GM18861 (cell line): ENCODE measurements around the gene MISFA.
"Not testable (repeated sequence)": the region's sequence is repeated elsewhere in the genome, so short reads cannot be mapped to it uniquely, and the experiment has no call there.

ENCODE experiments used
- ATAC-seq: cut with Tn5 transposase; IDR thresholded peaks from one replicate; pipeline ENCODE4 v1.9.1; 2021; ENCODE audit not compliant: unreplicated experiment

MISFA gene

DNA sequence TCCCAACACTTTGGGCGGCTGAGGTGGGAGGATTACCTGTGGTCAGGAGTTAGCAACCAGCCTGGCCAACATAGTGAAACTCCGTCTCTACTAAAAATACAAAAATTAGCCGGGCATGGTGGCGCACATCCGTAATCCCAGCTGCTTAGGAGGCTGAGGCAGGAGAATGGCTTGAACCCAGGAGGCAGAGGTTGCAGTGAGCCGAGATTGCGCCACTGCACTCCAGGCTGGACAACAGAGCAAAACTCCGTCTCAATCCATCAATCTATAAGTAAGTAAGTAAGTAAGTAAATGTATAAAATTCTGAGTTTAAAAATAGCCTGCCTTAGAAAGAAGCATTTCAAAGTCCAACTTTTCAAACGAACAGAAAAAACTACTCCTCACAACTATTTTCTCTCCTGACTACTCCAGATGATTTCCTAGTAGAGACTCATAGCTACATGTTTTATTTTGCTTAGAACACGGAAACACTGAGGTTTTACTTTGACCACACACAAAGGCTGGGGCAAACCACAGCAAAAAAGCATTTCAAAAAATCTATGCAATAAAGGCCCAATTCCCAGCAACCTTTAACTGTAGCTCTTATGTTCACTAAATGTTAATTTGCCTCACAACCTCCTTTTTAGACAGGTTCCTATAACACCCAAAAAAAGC, 18.2 kb downstream of the MISFA start:
- peak; percentile 26 for ATAC-seq

DNA sequence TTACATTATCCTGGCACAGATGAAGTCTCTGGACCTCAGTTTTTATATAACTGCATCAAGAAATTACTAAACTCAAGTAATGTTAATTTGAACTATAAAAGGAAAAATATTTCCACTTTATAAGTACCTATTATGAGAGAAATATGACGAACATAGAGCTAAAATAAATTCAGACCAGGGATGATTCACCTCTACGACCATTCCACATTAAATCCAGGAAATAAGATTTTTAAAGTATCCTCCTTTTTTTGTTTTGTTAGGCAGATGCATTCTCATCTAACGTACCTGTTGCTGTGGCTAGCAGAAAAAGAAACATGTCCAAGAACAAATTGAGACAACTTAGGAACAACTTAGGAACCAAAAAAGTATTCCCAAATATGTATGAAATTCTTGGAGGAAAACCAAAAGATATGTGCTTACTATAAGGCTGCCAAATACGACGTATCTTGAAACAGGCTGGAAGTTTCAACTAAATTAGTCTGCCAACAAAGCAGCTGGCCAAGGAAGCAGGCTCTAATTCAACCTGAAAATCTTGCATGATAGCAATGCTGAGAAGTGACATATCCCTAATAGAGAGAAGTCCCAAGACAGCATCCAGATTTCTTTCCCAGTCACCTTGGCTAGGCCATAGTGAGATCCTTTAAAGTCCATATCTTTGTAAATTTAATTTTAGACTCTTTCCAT, 18.9 kb downstream of the MISFA start:
- no peak for ATAC-seq

DNA sequence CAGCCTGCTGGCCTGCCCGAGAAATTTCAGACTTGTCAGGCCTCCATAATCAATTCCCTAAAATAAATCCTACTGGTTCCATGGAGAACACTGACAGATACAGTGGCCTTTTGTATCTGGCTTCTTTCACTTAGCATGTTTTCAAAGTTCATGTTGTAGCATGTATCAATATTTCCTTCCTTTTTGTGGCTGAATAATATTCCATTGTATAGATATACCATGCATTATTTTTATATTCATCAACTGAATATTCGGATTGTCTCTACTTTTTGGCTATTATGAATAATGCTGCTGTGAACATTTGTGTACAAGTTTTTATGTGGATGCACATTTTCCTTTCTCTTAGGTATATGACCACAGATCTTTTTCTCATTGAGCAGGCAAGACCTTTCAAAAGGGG, 24.1 kb downstream of the MISFA start:
- no peak for ATAC-seq

DNA sequence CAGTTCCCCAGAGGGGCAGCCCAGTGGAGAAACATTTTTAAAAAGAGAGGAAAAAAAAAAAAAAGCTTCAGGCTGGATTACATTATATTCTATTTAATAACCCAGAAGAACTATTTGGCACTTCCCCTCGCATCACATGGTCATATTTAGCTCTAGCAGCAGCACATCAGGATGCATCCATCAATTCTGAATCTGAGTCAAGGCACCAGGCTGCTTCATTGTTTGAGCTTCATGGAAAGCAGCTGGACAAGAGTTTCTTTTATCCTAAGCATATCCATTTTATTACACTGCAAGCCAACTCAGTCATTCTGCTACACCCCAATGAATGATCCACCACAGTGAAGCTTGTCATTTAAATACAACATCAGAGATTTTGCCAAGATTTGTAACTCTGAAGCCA, 24.6 kb downstream of the MISFA start:
- ATAC-seq = no peak

DNA sequence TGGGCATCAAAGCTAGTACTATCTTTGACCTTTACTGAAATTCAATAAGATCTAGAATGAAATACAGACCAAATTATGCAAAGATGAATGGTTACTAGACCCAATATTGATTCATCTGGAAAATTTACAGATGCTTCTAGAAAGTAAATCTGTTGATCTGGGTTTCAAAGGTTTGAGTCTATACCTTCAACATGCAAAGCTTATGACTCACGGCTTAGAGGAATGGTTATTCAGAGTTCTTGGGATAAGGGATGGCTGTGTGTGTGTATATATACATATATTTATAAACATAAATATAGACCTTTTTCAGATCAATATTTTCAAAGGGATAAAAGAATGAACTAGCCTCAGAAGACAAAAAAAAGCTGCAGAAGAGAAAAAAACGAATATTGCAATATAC, 33.3 kb downstream of the MISFA start:
- no peak for ATAC-seq

DNA sequence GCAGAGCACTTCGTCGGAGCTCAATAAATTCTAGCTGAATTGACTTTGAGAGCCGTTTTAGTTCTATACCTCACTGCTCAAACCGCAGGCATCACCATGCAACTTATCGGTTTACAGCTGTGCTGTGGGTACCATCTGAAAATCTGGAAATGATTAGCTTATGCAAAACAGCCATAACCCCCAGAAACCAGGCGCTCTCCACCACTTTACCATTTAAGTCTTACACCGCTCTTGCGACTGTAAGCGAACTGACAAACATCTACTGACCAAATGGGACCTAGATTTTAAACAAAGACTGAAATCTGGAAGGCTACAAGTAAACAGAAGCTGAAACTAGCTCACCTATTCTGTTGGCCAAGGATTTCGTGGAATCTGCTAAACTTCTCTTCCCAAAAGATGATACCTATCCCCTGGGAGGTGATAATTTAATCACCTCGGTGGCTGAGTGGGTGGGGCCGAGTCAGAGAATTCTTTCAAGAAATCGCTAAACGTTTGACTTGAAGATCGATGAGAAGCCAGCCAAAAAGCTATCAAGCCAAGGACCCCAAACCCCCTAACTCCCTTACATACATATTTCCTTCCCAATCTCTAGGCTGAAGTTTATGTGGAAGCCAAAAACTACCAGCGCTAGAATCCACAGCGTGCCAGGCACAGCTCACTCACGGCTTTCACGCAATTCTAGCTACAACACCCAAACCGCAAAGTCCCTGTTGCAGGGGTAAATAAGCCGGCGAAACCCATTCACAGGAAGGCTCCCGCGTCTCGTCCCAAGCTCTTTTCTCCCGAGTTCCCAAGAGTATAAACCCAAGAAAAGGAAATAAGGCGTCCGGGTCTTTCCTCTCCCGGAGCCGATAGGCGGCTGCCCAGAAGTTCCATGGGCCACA, 33.9 kb downstream of the MISFA start:
- ATAC-seq = peak; percentile 61

DNA sequence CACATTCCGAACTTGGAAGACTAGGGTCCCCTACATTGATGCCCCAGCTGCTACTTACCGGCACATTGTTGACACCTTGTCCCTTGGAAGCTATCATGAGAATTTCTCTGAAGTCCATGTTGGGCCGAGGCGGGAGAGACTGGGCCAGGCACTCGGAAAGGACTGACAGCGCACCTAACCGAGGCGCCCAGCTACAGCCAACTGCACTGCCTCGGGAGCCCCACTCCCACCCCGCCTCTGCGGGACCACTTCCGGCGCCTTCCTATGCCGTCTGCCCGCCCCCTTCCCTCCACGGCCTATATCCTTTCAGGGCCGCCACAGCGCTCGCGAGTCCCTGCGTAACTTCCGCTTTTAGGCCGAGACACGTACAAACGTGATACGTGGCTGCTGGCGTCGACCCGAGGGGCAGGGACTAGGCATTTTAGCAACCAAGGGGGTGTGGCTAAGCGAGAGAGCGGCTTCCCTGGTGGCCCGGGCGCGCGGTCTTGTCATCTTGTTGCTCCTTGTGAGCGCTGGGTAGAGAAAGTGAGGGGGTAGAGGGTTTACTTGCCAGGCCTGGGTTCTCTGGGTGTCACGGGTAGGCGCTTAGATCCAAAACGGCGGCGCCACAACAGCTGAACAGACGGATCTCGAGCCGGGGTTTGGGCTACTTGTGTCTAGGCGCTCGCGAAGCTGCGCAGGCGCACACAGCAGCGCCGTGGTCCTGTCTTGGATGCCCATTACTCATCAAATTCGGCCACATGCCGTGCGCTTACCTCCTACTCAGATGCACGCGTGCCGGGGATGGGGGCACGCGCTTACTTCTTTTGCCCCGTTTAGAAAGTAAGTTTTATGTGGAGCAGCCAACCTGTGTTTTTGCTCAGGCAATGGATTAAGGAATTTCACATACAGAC, 34.8 kb downstream of the MISFA start, which contains the start of gene SPTY2D1:
TSS of gene SPTY2D1 (minus strand) at position 203 of the 893 bp plus-strand sequence. CDS start at position 118, 85 bp downstream.
- ATAC-seq = peak; percentile 89

DNA sequence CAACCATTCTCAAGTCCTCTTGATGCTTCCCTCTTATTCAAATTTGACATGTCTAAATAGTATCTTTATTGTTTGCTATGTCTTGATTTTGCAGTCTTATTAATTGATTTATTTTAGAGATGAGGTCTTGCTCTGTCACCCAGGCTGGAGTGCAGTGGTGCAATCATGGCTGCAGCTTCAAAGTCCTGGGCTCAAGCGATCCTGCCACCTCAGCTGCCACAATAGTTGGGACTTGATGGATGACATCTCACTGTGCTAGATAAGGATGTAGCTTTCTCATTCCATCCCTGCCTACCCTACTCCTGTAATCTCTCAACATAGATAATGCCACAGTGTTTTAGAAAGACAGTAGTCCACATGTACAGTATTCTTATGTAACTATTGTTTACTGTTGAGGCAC, 42.1 kb downstream of the MISFA start:
- no peak for ATAC-seq

DNA sequence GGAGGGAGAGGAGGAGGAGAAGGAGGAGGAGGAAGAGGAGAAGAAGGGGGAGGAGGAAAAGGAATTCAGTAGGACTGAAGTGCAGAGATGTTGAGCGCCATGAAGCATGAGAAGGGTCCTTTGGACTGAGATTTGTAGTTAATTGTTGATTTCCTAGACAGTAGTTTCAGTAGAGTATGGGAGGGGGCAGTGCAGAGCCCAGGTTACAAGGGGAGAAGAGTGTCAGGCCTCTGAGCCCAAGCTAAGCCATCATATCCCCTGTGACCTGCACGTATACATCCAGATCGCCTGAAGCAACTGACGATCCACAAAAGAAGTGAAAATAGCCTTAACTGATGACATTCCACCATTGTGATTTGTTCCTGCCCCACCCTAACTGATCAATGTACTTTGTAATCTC, 43.4 kb downstream of the MISFA start:
- not testable (repeated sequence) for ATAC-seq

DNA sequence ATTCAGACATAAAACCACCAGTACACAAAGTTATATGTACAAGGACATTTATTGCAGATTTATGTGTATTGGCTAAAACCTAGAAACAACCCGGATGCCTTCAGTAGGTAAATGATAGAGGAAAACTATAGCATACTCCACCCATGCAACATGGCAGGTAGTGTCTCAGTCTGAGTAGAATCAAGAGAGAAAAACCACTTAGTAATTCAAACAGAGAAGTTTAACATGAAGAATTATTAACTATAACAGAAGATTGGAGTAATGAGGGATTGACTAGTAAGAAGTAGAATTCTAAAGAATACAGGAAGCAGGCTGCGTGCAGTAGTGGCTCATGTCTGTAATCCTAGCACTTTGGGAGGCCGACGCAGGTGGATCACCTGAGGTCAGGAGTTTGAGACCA, 50.8 kb downstream of the MISFA start:
- ATAC-seq = no peak

DNA sequence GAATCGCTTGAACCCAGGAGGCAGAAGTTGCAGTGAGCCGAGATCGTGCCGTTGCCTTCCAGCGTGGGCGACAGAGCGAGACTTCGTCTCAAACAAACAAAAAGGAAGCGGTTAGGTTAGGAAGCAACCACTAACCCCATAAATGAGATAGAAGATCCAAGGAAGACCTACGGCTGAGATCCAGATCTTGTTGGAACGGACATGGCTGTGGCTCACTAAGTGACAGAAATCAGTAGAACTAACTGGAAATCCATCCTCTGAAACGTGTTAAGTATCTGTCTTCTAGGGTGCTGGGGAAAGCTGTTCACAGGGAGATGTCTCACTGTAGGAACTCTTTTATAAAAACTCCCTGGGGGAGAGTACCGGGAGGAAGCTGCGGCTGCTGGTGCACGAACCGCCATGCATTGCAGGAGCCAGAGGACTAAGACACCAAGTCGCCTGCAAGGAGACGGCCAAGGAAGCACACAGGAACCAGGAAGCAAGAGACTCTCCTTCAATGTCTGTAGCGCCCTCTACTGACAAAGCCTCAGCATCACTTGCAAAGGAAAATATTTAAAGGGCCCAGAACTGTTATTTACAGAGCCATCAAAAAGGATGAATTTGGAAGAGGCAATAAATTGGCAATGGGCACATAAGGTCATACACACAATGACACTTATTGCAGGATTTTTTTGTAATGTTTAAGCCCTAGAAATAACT, 51.4 kb downstream of the MISFA start:
- ATAC-seq = no peak
